ENCODE data around the gene FRMD4A.

- TF ChIP-seq EZH2 (IDR thresholded peaks at IDR 0.05; ENCODE audit: insufficient read depth, poor library complexity, severe bottlenecking) (no peak), EZH2phosphoT487 (IDR thresholded peaks at IDR 0.05; ENCODE audit: insufficient read depth, low read depth) (no peak)
Observed at GRCh38 chr10:13690281-13690825, 640.4 kb downstream of the FRMD4A start.
